Kidney (tissue), 14 donors: ENCODE data around the gene HTR3A. TPM values are rescaled to one million over a fixed set of nuclear protein-coding genes. Genes with fewer than 3 reads are reported as not detected.

Experiments
- DNase-seq, 5 donors: peaks; one replicate each; pipeline ENCODE4 v3.0.0-alpha.2; 2013 to 2020
- FAIRE-seq: peaks from 2 replicates; lab custom pipeline; 2012; peaks lifted over from hg19 to GRCh38; lab: Jason Lieb, UNC
- H3K27ac ChIP-seq, 2 donors: one replicate each; pipeline ENCODE4 v1.7.0; 2013; ENCODE audit warnings: low read depth in 2 of 2, low read length in 2 of 2, inconsistent platforms in 1 of 2
- H3K27me3 ChIP-seq: one replicate; pipeline ENCODE4 v1.7.1; 2013; ENCODE audit warnings: low read length, inconsistent platforms; ENCODE audit not compliant: control insufficient read depth, insufficient read depth
- H3K36me3 ChIP-seq, 3 donors: one replicate each; pipeline versions ENCODE4 v1.7.0 to v1.7.1; 2013; ENCODE audit warnings: low read length in 3 of 3, control low read depth in 1 of 3, inconsistent platforms in 1 of 3; ENCODE audit not compliant: insufficient read depth in 3 of 3, control insufficient read depth in 2 of 3
- H3K4me1 ChIP-seq, 3 donors: one replicate each; pipeline versions ENCODE4 v1.7.0 to v1.7.1; 2013; ENCODE audit warnings: low read length in 3 of 3, inconsistent platforms in 1 of 3, low read depth in 1 of 3; ENCODE audit not compliant: control insufficient read depth in 2 of 3, insufficient read depth in 2 of 3
- H3K4me3 ChIP-seq, 3 donors: one replicate each; pipeline versions ENCODE4 v1.7.0 to v1.8.1; 2013; ENCODE audit warnings: low read length in 3 of 3, control low read depth in 1 of 3, inconsistent platforms in 1 of 3
- H3K9ac ChIP-seq, 3 donors: one replicate each; pipeline versions ENCODE4 v1.7.0 to v1.7.1; 2013; ENCODE audit warnings: low read length in 3 of 3, control low read depth in 1 of 3, inconsistent platforms in 1 of 3
- H3K9me3 ChIP-seq, 3 donors: one replicate each; pipeline versions ENCODE4 v1.7.0 to v1.7.1; 2013; ENCODE audit warnings: low read length in 3 of 3, control low read depth in 1 of 3, inconsistent platforms in 1 of 3; ENCODE audit not compliant: control insufficient read depth in 2 of 3, insufficient read depth in 1 of 3
- CTCF ChIP-seq: IDR thresholded peaks from 3 replicates; pipeline ENCODE4 v1.5.1; 2012; ENCODE audit warnings: mild to moderate bottlenecking, moderate library complexity, borderline replicate concordance; ENCODE audit not compliant: insufficient read depth; ENCODE audit errors: extremely low read depth
- intact Hi-C: fragments of 100-400 bp; cut with DNase I; formaldehyde crosslinking; loops from one replicate; pipeline ENCODE4 v1.11.1; 2022
- polyA plus RNA-seq: library from polyadenylated mRNA; stranded (reverse); fragments of 350-450 nt; fragmentation: Illumina TruSeq; extraction: RNeasy Lipid Tissue Mini Kit (QIAGEN cat#74804); gene quantifications from one replicate; pipeline ENCODE4 v1.2.3, GENCODE V29; 2014; ENCODE audit warnings: low read depth, low replicate concordance; ENCODE audit not compliant: insufficient read depth
- total RNA-seq: library from RNA; stranded (reverse); fragmentation: NEBNext Ultra II Directional; extraction: Animal tissue kit (Norgen Biotek cat#: 25700); gene quantifications from one replicate; pipeline ENCODE4 v1.2.1, GENCODE V29; 2021
- donor health status: control.
- donor health status: control.
- donor health status: control.
- donor health status: control.
- donor health status: control.
- donor health status: DM: yes; HTN: yes; CAD: no.
- donor health status: Normal renal cell carcinoma (clear cell type).

HTR3A gene
- total and polyA plus RNA-seq, 2 donors from 2014 or later = 1.1 TPM; not detected in 1

GRCh38 chr11:113992459-113993110 lies 17.7 kb downstream of the HTR3A start:
- FAIRE-seq = no peak
- H3K4me3 ChIP-seq = no peak overlapping the region

GRCh38 chr11:113994077-113994954 lies 19.4 kb downstream of the HTR3A start:
- DNase-seq (peak in 4 of 5 donors; percentile 12 to 44 (median 14)), FAIRE-seq (no peak)
- no peak overlapping the region for H3K9ac ChIP-seq
- no peaks in the 10 kb centered on the region for H3K9me3 ChIP-seq
- no peaks in the 10 kb centered on the region for H3K4me1 ChIP-seq
- intact Hi-C loops = loop anchor here (5.0 kb wide), 1 partner anchor 268 kb away; no protein-coding TSS in a partner anchor
- no peak overlapping the region for H3K4me3 ChIP-seq
- H3K27me3 ChIP-seq = peaks cover 5% of the 10 kb centered on the region
- H3K36me3 ChIP-seq = no peaks in the 10 kb centered on the region
- peak; percentile 63 for TF ChIP-seq CTCF
- H3K27ac ChIP-seq = no peak overlapping the region

More at GRCh38 chr11:113992459-113993110, 17.7 kb downstream of the HTR3A start:
- Histone ChIP-seq H3K36me3 (no peaks in the 10 kb centered on the region), H3K9me3 (no peaks in the 10 kb centered on the region), H3K9ac (no peak overlapping the region), H3K27ac (no peak overlapping the region), H3K4me1 (no peaks in the 10 kb centered on the region), H3K27me3 (peaks cover 5% of the 10 kb centered on the region)
- intact Hi-C loops = loop anchor here (5.0 kb wide), 1 partner anchor 270 kb away; no protein-coding TSS in a partner anchor
- TF ChIP-seq CTCF = no peak
- no peak for DNase-seq

- no peak for FAIRE-seq
- peaks cover 5% of the 10 kb centered on the region for H3K27me3 ChIP-seq
Observed at GRCh38 chr11:113997473-113997872, 22.6 kb downstream of the HTR3A start.

More at GRCh38 chr11:113997473-113997872, 22.6 kb downstream of the HTR3A start:
- Histone ChIP-seq H3K9me3 (no peaks in the 10 kb centered on the region), H3K27ac (no peak overlapping the region), H3K9ac (no peak overlapping the region), H3K36me3 (no peaks in the 10 kb centered on the region), H3K4me1 (no peaks in the 10 kb centered on the region), H3K4me3 (no peak overlapping the region)
- DNase-seq = no peak
- TF ChIP-seq CTCF = no peak
- intact Hi-C loops = no loop called here
